Dermis blood vessel endothelial cell (primary cell): ENCODE data around the gene PCDH12. TPM values are rescaled to one million over a fixed set of nuclear protein-coding genes. Genes with fewer than 3 reads are reported as not detected.

ENCODE experiments used
- DNase-seq: peaks from one replicate; pipeline ENCODE4 v3.0.0; 2010
- total RNA-seq: library from RNA; depleted of rRNA; stranded (reverse); fragments of >200 nt; gene quantifications from 2 replicates; pipeline ENCODE4 v1.2.3, GENCODE V29; 2014

PCDH12 gene
- total RNA-seq, 1 donor from 2014 or later = 48.2 TPM

- no peak for DNase-seq
These were observed 51.5 kb downstream of the PCDH12 start for GRCh38 chr5:141906517-141906916.

- DNase-seq = no peak
These were observed 53.5 kb downstream of the PCDH12 start for GRCh38 chr5:141904551-141904950.

- no peak for DNase-seq
These were observed 54.7 kb downstream of the PCDH12 start for GRCh38 chr5:141903261-141903660.

- no peak for DNase-seq
These were observed 55.8 kb downstream of the PCDH12 start for GRCh38 chr5:141902015-141902814.

- no peak for DNase-seq
These were observed 59.5 kb downstream of the PCDH12 start for GRCh38 chr5:141898448-141899049.

- no peak for DNase-seq
These were observed 60.6 kb downstream of the PCDH12 start for GRCh38 chr5:141897425-141897824.

Other genes with a start within 250 kb of the PCDH12 start
- 94.4 and 162 TPM in 2 replicates for gene PCDH1, start 79.8 kb downstream of the PCDH12 start, total RNA-seq
- 66.4 and 81.7 TPM in 2 replicates for gene DELE1, start 34.3 kb downstream of the PCDH12 start, total RNA-seq
- 75.7 and 88.3 TPM in 2 replicates for gene RNF14, start 10.9 kb upstream of the PCDH12 start, total RNA-seq
- gene GNPDA1, start 54.8 kb upstream of the PCDH12 start, total RNA-seq = 51.4 and 54.1 TPM in 2 replicates
- 57.7 and 72.1 TPM in 2 replicates for gene NDFIP1, start 150.6 kb upstream of the PCDH12 start, total RNA-seq